DND-41 (cell line): Measurements from ENCODE around the gene KATNAL1.
A peak's percentile ranks its signal among the peaks of the same experiment; 100 is the strongest.

Experiments used
- ATAC-seq: fragments of 200-7000 bp; cut with Tn5 transposase; 3 replicates; pipeline ENCODE4 v1.9.1; 2021; ENCODE audit warnings: low read depth; ENCODE audit not compliant: insufficient read depth
- DNase-seq: peaks from one replicate; pipeline ENCODE4 v3.0.0-alpha.2; 2020
- H2AFZ ChIP-seq: 2 replicates; pipeline ENCODE4 v1.6.0; 2012; ENCODE audit warnings: low read depth, low read length
- H3K27ac ChIP-seq: 2 replicates; pipeline ENCODE4 v1.5.1; 2012; ENCODE audit warnings: low read length, inconsistent platforms
- H3K27me3 ChIP-seq: fragments of 200-600 bp; sonication (generic); 2 replicates; pipeline ENCODE4 v1.6.0; 2012; ENCODE audit warnings: low read length, mild to moderate bottlenecking, inconsistent platforms; ENCODE audit not compliant: insufficient read depth, poor library complexity
- H3K36me3 ChIP-seq: 2 replicates; pipeline ENCODE4 v1.5.1; 2012; ENCODE audit warnings: low read length, inconsistent platforms; ENCODE audit not compliant: insufficient read depth
- H3K4me1 ChIP-seq: 2 replicates; pipeline ENCODE4 v1.5.1; 2012; ENCODE audit warnings: mild to moderate bottlenecking, low read length; ENCODE audit not compliant: insufficient read depth
- H3K4me2 ChIP-seq: 2 replicates; pipeline ENCODE4 v1.6.0; 2012; ENCODE audit warnings: mild to moderate bottlenecking, moderate library complexity, low read length, inconsistent platforms; ENCODE audit not compliant: insufficient read depth
- H3K4me3 ChIP-seq, 2 experiments: fragments of 200-600 bp in 1 of 2; shearing (Covaris generic) in 1 of 2; 2 replicates each; pipeline ENCODE4 v1.5.1; 2012 to 2016; ENCODE audit warnings: inconsistent platforms in 2 of 2, low read length in 2 of 2, mild to moderate bottlenecking in 2 of 2, low read depth in 1 of 2, moderate library complexity in 1 of 2
- H3K79me2 ChIP-seq: 2 replicates; pipeline ENCODE4 v1.6.0; 2012; ENCODE audit warnings: low read length, inconsistent platforms; ENCODE audit not compliant: insufficient read depth
- H3K9ac ChIP-seq: 2 replicates; pipeline ENCODE4 v1.6.0; 2012; ENCODE audit warnings: low read depth, mild to moderate bottlenecking, inconsistent platforms, low read length, moderate library complexity
- H3K9me3 ChIP-seq: 2 replicates; pipeline ENCODE4 v1.5.1; 2012; ENCODE audit warnings: low read length, moderate library complexity, mild to moderate bottlenecking, inconsistent platforms; ENCODE audit not compliant: insufficient read depth, severe bottlenecking
- H4K20me1 ChIP-seq: 2 replicates; pipeline ENCODE4 v1.6.0; 2012; ENCODE audit warnings: low read length; ENCODE audit not compliant: insufficient read depth
- EZH2 ChIP-seq: IDR thresholded peaks from 3 replicates; pipeline ENCODE4 v1.6.1; 2012; ENCODE audit warnings: borderline replicate concordance, low read depth, mild to moderate bottlenecking, moderate library complexity, low read length, inconsistent platforms; ENCODE audit not compliant: severe bottlenecking
- TF ChIP-seq, protein P1 (sequence below): IDR thresholded peaks from 2 replicates; pipeline ENCODE4 v1.5.1; 2012; ENCODE audit warnings: borderline replicate concordance, low read length, moderate library complexity, mild to moderate bottlenecking; ENCODE audit not compliant: poor library complexity, severe bottlenecking; ENCODE audit errors: extremely low read depth

KATNAL1 gene

DNA sequence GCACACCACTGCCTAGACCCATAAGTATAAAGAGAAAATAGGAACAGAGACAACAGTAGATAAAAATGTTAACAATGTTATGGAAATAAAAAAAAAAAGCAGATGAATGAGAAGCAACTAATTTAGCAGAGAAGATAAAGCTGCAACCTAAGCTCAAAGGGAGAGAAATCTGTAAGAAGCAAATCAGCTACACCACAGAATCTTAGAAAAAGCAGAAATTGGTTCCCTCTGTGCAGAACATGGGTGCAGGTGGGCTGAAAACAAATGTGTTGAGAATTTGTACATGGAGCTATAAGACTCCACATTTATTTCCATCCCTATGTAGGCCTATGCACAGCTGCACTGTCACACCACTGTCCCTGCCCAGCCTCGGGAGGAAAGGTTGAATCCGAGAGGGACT, 44.8 kb upstream of the KATNAL1 start:
- Histone ChIP-seq H3K4me3 (no peak overlapping the region), H3K27me3 (no peaks in the 10 kb centered on the region), H2AFZ (no peak overlapping the region), H3K4me2 (no peak overlapping the region), H3K4me1 (peaks cover 66% of the 10 kb centered on the region), H3K36me3 (no peaks in the 10 kb centered on the region; the same call in 1 of the 2 replicates), H3K79me2 (0 out of 2 replicates have a peak, but pooled peaks cover 4% of the 10 kb centered on the region), H3K9me3 (peaks cover 7% of the 10 kb centered on the region), H3K27ac (peak overlapping the region; percentile 97), H3K9ac (no peak overlapping the region), H4K20me1 (no peaks in the 10 kb centered on the region)
- DNase-seq (no peak), ATAC-seq (no peak)
- TF ChIP-seq EZH2, result no peak
- TF ChIP-seq, protein P1, sequence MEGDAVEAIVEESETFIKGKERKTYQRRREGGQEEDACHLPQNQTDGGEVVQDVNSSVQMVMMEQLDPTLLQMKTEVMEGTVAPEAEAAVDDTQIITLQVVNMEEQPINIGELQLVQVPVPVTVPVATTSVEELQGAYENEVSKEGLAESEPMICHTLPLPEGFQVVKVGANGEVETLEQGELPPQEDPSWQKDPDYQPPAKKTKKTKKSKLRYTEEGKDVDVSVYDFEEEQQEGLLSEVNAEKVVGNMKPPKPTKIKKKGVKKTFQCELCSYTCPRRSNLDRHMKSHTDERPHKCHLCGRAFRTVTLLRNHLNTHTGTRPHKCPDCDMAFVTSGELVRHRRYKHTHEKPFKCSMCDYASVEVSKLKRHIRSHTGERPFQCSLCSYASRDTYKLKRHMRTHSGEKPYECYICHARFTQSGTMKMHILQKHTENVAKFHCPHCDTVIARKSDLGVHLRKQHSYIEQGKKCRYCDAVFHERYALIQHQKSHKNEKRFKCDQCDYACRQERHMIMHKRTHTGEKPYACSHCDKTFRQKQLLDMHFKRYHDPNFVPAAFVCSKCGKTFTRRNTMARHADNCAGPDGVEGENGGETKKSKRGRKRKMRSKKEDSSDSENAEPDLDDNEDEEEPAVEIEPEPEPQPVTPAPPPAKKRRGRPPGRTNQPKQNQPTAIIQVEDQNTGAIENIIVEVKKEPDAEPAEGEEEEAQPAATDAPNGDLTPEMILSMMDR, result no peak

DNA sequence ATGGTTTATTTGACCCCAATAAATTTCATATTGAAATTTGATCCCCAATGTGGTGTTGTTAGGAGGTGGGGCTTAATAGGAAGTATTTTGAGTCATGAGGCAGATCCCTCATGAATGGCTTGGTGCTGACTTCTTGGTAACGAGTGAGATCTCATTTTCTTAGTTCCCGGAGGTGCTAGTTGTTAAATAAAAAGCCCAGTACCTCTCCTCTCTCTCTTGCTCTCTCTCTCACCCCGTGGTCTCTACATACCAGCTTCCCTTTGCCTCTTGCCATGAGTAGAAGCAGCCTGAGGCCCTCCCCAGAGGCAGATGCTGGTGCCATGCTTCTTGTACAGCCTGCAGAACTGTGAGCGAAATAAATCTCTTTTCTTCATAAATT, 39.4 kb upstream of the KATNAL1 start:
- H3K36me3 ChIP-seq, result no peaks in the 10 kb centered on the region; the same call in 1 of the 2 replicates
- peak; percentile 37 for DNase-seq
- peaks cover 38% of the 10 kb centered on the region for H3K4me1 ChIP-seq
- peak overlapping the region; percentile 61 for H3K27ac ChIP-seq
- no peaks in the 10 kb centered on the region for H3K9me3 ChIP-seq
- H3K79me2 ChIP-seq, result no peaks in the 10 kb centered on the region
- ATAC-seq, result peak; percentile 47
- H2AFZ ChIP-seq, result no peak overlapping the region
- TF ChIP-seq EZH2, result no peak
- TF ChIP-seq, protein P1, result no peak
- H4K20me1 ChIP-seq, result no peaks in the 10 kb centered on the region
- no peak overlapping the region; the same call in 1 of the 2 replicates for H3K9ac ChIP-seq
- H3K4me3 ChIP-seq, result no peak overlapping the region
- peak overlapping the region; percentile 5 for H3K4me2 ChIP-seq
- H3K27me3 ChIP-seq, result no peaks in the 10 kb centered on the region

DNA sequence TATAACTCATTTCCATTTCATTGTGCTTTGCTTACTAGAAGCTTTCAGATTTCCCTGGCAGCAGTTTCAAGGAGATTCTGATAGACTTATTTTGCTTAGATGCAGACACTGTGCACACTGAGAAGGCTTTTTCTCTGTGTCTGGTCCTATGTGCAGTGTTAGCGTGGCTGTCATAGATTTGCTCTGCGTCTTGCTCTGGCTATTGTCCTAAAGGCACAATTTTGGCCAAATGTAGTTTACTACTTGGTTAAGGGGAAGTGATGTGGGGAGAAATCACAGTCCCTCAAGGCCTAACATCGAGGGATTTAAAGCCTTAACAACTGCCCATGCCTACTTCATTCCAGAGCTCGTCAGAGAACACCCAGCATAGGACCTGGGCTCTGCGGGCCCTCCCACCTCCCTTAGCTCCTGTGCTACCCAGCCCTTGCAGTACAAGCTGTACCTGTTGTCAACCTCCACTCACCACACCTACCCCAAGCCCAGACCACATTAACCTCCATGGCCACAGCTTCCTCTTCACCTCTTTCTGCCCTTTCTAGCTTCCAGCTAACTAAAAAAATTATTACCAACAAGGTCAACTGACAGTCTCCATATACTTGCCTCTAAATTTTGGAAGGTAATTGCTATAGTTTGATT, 38.9 kb upstream of the KATNAL1 start:
- Histone ChIP-seq H3K27ac (peak overlapping the region; percentile 61), H3K9ac (no peak overlapping the region), H3K27me3 (no peaks in the 10 kb centered on the region), H4K20me1 (no peaks in the 10 kb centered on the region), H3K9me3 (no peaks in the 10 kb centered on the region), H2AFZ (no peak overlapping the region), H3K79me2 (no peaks in the 10 kb centered on the region), H3K4me2 (peak overlapping the region; percentile 5; the same call in 1 of the 2 replicates), H3K36me3 (no peaks in the 10 kb centered on the region; the same call in 1 of the 2 replicates), H3K4me1 (peaks cover 39% of the 10 kb centered on the region), H3K4me3 (no peak overlapping the region)
- DNase-seq (peak; percentile 80), ATAC-seq (peak; percentile 93)
- TF ChIP-seq EZH2, result no peak
- TF ChIP-seq, protein P1, result no peak
